RKO (cell line): Measurements from ENCODE around the gene ARRDC2.
A peak's percentile ranks its signal among the peaks of the same experiment; 100 is the strongest.
"Not testable (repeated sequence)": the region's sequence is repeated elsewhere in the genome, so short reads cannot be mapped to it uniquely, and the experiment has no call there.

Experiments
- DNase-seq: peaks from one replicate; pipeline ENCODE4 v3.0.0-alpha.2; 2016; ENCODE audit warnings: low spot score

ARRDC2 gene

GRCh38 chr19:18016209-18016910 is 8.4 kb downstream of the ARRDC2 start:
- no peak for DNase-seq

GRCh38 chr19:18017275-18018083 is 9.5 kb downstream of the ARRDC2 start:
- no peak for DNase-seq

- DNase-seq: no peak
These were observed 12.5 kb downstream of the ARRDC2 start for GRCh38 chr19:18020212-18021085.

- DNase-seq: no peak
These were observed 13.3 kb downstream of the ARRDC2 start for GRCh38 chr19:18021121-18021755.

GRCh38 chr19:18023622-18024251 is 15.8 kb downstream of the ARRDC2 start:
- no peak for DNase-seq

GRCh38 chr19:18027151-18027550 is 19.2 kb downstream of the ARRDC2 start:
- no peak for DNase-seq

GRCh38 chr19:18029617-18030338 is 21.8 kb downstream of the ARRDC2 start:
- peak; percentile 39 for DNase-seq

- DNase-seq: not testable (repeated sequence)
These were observed 23.4 kb downstream of the ARRDC2 start for GRCh38 chr19:18031401-18031800.

GRCh38 chr19:18032102-18032501 is 24.1 kb downstream of the ARRDC2 start:
- DNase-seq: not testable (repeated sequence)

- no peak for DNase-seq
These were observed 33.1 kb downstream of the ARRDC2 start for GRCh38 chr19:18041054-18041453.

GRCh38 chr19:18043676-18044075 is 35.7 kb downstream of the ARRDC2 start:
- no peak for DNase-seq

- DNase-seq: no peak
These were observed 36.9 kb downstream of the ARRDC2 start for GRCh38 chr19:18044825-18045304.

GRCh38 chr19:18045307-18046050 is 37.5 kb downstream of the ARRDC2 start:
- DNase-seq: no peak

GRCh38 chr19:18046059-18046718 is 38.2 kb downstream of the ARRDC2 start:
- DNase-seq: peak; percentile 61

GRCh38 chr19:18049385-18049784 is 41.4 kb downstream of the ARRDC2 start:
- DNase-seq: no peak

GRCh38 chr19:18051887-18052286 is 43.9 kb downstream of the ARRDC2 start:
- DNase-seq: no peak

- DNase-seq: no peak
These were observed 45.7 kb downstream of the ARRDC2 start for GRCh38 chr19:18053576-18054219.

GRCh38 chr19:18055967-18056366 is 48.0 kb downstream of the ARRDC2 start:
- DNase-seq: no peak

GRCh38 chr19:18057557-18057956 is 49.6 kb downstream of the ARRDC2 start:
- DNase-seq: no peak
